AML-193 (cell line): ENCODE results near the gene PLAAT2.
"Not testable (repeated sequence)": the region's sequence is repeated elsewhere in the genome, so short reads cannot be mapped to it uniquely, and the experiment has no call there.

Experiments used
- DNase-seq, 2 experiments: peaks; one replicate each; lab custom pipeline; 2025; lab: John Stamatoyannopoulos, UW

Gene PLAAT2

GRCh38 chr11:63549411-63549810 is 13.8 kb downstream of the PLAAT2 start:
- no peak for DNase-seq

- no peak for DNase-seq
These were observed 15.0 kb downstream of the PLAAT2 start for GRCh38 chr11:63548178-63548577.

- no peak for DNase-seq
These were observed 16.1 kb downstream of the PLAAT2 start for GRCh38 chr11:63547061-63547460.

GRCh38 chr11:63543711-63544110 is 19.5 kb downstream of the PLAAT2 start:
- no peak for DNase-seq

- not testable (repeated sequence) for DNase-seq
These were observed 20.7 kb downstream of the PLAAT2 start for GRCh38 chr11:63542506-63542905.

- DNase-seq = no peak
These were observed 25.7 kb downstream of the PLAAT2 start for GRCh38 chr11:63537293-63538101.

- DNase-seq = no peak
These were observed 26.4 kb downstream of the PLAAT2 start, which contains the start of gene PLAAT4 for GRCh38 chr11:63536669-63537292. Gene PLAAT4, plus strand, starts transcription at chr11:63536808. Its CDS starts 61 bp downstream, at chr11:63536869.

GRCh38 chr11:63535734-63536133 is 27.4 kb downstream of the PLAAT2 start:
- no peak for DNase-seq

- no peak for DNase-seq
These were observed 28.2 kb downstream of the PLAAT2 start for GRCh38 chr11:63534895-63535461.

GRCh38 chr11:63534076-63534475 is 29.1 kb downstream of the PLAAT2 start:
- no peak for DNase-seq

- no peak for DNase-seq
These were observed 30.2 kb downstream of the PLAAT2 start for GRCh38 chr11:63532799-63533475.

GRCh38 chr11:63532117-63532516 is 31.1 kb downstream of the PLAAT2 start:
- DNase-seq = no peak

- DNase-seq = not testable (repeated sequence)
These were observed 31.9 kb downstream of the PLAAT2 start for GRCh38 chr11:63531074-63531792.

GRCh38 chr11:63530021-63530420 is 33.2 kb downstream of the PLAAT2 start:
- no peak for DNase-seq

- DNase-seq = not testable (repeated sequence)
These were observed 33.8 kb downstream of the PLAAT2 start for GRCh38 chr11:63529373-63529772.

- not testable (repeated sequence) for DNase-seq
These were observed 34.4 kb downstream of the PLAAT2 start for GRCh38 chr11:63528729-63529278.

GRCh38 chr11:63528156-63528555 is 35.0 kb downstream of the PLAAT2 start:
- DNase-seq = not testable (repeated sequence)

GRCh38 chr11:63527667-63528066 is 35.5 kb downstream of the PLAAT2 start:
- no peak for DNase-seq

- DNase-seq = no peak
These were observed 40.0 kb downstream of the PLAAT2 start for GRCh38 chr11:63523151-63523550.

GRCh38 chr11:63521896-63522295 is 41.3 kb downstream of the PLAAT2 start:
- no peak for DNase-seq

- DNase-seq = no peak
These were observed 42.5 kb downstream of the PLAAT2 start for GRCh38 chr11:63520606-63521170.
